HG02938 (cell line): Measurements from ENCODE around the gene MEI1.
"Not testable (repeated sequence)": the region's sequence is repeated elsewhere in the genome, so short reads cannot be mapped to it uniquely, and the experiment has no call there.

Experiments used
- ATAC-seq: cut with Tn5 transposase; IDR thresholded peaks from one replicate; pipeline ENCODE4 v1.9.1; 2021; ENCODE audit warnings: mild to moderate bottlenecking, moderate library complexity; ENCODE audit not compliant: unreplicated experiment

The MEI1 gene

DNA sequence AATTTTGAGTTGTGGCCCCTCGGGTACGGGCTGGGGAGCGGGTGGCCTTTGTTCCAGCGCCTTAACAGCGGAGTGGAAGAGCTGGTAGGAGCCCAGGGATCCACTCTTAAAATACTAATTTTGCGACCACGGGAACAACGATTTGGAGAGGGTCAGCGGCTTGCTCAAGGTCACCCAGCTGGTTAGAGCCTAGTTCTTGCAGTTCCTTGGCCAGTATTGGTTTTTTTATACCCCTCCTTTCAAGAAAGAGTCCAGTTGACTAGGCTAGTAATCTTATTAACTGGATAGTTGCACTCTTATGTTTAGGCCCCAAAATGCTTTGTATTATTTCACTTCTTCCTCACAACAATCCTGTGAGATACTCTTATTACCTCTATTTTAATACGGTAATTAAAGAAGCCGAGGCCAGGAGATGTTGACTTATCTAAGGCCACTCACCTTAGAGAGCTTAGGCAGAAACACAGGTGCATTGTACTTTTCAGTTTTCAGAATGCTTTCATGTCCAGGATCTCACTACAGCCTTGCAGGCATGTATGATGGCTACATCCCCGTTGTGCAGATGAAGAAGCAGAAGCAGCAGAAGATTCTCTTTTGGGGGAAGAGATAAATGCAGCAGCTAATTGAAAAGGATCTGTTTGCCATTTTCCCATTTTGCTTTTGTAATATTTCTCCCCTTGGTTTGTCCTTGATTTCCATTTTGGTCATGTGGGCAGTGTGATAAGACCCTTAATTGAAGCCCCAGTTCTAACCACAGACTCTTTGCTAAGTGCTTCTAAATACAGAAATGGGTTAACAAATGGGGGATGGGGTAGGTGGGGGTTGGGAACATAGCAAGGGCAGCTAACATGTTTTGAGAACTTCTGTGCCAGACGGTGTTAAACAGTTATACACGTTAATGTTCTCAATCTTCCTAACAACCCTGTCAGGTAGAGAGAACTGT is 135.0 kb downstream of the MEI1 start:
- ATAC-seq = no peak

DNA sequence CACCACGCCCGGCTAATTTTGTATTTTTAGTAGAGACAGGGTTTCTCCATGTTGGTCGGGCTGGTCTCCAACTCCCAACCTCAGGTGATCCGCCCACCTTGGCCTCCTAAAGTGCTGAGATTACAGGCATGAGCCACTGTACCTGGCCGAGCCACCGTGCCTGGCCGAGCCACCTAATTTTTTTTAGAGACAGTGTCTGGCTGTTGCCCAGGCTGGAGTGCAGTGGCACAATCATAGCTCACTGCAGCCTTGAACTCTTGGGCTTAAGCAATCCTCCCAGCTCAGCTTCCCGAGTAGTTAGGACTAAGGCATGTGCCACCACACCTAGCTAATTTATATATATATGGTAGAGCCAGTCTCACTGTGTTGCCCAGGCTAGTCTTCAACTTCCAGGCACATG is 136.2 kb downstream of the MEI1 start:
- not testable (repeated sequence) for ATAC-seq

DNA sequence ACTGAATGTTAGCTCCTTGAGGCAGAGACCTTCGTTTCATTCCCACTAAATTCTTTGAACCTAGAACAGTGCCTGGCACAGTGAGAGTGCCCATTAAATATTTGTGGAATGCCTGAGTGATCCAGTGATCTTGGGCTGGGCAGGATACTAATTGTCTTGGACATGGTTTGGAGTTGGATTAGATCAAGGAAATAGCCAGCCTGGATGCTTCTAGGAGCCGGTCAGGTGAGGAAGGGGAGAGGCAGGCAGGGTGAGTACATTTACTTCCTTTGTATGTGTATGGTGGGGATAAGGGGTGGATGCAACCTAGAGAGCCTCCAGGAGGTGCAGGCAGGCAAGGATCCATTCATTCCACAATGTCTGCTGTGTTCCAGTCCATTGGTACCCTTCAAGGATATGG is 137.2 kb downstream of the MEI1 start:
- no peak for ATAC-seq

DNA sequence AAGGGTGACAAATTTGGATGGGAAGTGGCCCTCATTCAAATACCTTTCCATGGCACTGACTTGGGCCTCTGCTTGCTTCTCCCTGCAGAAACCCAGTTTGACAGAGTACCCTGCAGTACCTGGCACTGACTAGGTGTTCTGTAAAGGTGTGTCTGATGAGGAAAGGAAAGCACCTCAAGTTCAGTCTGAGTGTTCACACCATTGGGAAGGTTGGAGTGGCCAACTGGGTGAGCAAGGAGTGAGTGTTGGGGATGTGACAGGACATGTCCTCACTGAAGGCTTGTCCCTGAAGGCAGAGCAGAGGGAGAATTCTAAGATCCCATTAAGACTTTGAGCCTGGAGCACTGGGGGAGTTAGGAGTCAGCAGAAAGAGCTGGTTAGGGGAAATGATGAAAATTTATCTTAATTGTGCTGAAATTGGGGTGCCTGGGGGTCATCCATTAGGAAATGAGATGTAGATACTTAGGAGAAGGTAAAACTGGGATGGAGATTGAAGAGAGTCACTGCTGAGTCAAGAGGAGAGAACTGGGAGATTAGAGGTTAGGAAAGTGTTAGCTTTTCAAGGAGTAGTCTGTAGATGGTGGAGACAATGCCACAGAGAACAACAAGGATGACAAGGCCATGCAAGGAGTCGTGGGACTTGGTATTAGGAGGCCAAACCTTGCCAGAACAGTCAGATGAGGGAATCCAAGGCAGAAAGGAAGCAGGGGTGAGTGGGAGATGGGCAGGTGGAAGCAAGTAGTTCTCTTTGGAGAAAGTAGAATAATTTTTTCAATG is 139.7 kb downstream of the MEI1 start:
- no peak for ATAC-seq

DNA sequence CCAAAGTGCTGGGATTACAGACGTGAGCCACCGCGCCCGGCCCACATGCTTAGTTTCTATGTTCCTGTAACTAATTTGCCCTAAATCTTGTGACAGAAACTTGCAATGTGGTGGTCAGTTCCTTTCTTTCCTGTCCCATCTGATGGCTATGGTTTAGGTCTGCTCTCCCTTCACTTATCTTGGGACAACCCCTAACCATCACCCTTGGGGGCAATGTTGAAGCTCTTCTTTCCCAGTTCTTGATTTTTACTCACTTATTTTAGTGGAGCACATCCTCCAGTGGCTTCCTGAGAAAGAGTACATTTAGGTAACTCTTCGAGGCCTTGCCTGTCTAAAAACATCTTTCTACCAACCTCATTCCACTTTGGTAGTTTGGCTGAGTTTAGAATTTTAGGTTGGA is 140.9 kb downstream of the MEI1 start:
- no peak for ATAC-seq

DNA sequence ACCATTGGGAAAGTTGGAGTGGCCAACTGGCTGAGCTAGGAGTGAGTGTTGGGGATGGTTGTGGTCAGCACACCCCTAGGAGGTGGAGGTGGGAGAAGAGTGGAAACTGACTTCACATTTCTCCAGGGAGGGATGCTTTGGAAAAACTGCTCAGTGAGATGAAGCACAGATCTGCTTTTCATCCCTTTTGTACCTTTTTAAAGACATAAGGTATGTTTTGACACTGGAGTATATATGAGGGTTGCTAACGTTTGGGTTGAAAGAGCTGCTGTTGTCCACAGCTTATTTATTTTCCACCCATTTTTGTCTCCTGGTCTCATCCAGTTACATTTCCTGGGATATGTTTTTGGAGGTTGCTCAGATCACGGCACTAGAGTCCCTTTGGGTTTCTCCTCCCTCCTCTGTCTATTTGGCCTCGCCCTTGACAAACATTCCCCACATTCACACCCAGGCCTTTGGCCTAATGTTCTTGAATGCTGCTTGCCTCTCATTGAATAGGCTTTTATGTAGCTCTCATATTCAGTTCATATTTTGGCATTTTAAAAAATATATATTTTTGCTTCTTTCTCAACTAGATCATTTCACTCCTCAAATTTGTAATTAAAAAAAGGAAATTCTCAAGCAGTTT is 141.9 kb downstream of the MEI1 start:
- no peak for ATAC-seq

DNA sequence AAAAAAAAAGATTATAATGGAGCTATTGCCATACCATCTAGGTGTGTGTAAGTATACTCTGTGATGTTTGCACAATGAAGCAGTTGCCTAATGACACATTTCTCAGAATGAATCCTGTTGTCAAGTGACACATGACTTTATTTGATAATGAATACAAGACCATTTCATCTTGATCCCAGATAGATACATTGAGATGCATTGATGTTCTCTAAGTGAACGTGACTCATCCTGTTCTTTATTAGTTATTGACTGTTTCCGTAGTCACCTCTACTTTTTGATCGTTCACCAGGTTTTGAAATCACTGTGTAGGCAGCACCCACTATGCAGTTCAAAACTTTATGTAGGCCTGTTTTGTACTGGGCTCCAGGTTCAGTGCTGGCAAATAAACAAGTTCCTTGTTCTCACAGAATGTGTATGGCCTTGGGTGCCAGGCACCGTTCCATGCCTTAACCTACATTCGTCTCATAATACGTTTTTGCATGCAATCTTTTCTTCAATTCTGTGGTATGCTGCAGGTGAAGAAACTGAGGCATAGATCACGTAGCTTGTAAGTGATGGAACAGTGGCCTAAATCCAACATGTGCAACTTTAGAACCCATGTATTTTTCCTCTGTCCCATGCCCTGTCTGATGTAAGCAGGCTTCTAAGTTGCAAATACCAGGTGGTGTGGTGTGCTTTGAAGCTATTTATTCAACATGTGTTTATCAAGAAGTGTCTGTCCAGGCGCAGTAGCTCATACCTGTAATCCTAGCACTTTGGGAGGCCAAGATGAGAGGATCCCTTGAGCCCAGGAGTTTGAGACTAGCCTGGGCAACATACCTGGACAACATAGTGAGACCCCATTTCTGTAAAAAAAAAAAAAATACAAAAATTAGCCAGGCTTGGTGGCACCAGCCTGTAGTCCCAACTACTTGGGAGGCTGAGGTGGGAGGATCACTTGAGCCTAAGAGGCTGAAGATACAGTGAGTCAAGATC is 144.0 kb downstream of the MEI1 start:
- no peak for ATAC-seq

DNA sequence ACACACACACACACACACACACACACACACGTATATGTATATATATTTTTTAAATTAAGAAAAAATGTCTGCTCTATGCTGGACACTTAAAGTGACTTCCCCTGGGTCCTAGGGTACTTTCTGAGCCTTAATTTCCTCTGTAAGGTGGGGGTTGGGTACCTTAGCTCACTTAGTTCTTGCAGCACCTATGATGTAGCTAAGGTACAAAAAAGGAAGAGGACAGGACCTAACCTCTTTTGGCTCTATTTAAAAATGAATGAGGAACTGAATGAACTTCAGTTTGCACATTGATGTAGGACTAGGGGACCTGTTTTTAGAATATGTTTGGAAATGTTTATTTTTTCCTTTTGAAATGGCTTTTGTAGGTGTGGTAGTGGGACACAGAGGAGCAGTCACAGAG is 144.7 kb downstream of the MEI1 start:
- ATAC-seq = no peak

DNA sequence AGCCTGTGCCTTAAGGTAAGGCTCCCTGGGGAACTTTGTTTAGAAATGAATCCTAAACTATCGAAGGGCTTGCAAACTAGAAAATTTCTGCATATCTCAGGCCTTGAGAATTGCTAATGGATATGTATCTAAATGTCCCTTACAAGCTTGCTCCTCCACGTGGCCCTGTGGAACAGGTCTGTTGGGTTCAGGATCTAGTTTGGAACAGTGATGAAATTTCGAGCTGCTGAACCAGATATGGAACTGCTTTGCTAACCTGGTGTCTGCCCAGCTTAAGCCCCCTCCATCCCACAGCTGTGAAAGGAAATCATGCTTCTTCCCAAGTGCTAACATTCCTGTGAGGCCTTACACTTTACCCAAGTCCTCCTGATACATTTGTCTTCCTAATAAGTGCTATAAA is 145.2 kb downstream of the MEI1 start:
- ATAC-seq = no peak

DNA sequence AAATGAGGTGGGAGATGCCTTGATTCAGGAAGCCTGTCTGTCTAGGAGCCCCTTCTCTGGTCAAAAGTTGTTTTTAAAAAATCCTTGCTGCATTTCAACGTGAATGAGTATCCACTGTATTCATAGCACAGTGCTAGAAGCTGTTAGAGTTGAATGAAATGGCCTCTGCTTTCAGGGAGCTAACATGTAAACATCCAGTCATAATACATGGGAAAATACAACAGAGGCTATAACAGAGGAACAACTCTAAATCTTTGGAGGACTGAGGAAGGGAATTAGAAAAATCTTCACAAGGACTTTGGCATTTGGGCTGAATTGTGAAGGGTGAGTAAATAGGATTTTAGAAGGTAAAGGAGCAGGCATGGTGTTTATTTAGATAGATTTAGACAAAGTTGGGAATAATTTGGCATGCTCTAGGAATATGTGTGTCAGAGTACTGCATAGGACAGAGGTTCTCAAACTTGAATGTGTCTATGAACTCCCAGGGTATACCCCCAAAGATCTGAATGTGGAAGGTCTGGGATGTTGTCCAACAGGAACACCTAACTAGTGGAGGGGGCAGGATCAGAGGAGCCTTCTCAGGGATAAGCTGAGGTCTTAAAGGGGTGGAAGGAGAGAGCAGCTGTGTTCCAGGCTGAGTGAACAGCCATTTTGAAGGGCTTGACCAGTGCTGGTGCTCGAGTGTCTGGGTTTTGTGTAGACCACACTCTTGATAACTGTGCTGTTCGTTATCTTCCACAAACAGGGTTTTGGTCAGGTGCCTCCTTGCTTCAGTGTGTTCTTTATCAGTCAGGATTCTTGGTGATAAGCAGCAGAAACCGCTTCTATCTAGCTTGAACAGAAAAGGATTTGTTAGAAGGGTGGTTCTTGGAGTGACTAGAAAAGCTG is 146.3 kb downstream of the MEI1 start:
- ATAC-seq = no peak

DNA sequence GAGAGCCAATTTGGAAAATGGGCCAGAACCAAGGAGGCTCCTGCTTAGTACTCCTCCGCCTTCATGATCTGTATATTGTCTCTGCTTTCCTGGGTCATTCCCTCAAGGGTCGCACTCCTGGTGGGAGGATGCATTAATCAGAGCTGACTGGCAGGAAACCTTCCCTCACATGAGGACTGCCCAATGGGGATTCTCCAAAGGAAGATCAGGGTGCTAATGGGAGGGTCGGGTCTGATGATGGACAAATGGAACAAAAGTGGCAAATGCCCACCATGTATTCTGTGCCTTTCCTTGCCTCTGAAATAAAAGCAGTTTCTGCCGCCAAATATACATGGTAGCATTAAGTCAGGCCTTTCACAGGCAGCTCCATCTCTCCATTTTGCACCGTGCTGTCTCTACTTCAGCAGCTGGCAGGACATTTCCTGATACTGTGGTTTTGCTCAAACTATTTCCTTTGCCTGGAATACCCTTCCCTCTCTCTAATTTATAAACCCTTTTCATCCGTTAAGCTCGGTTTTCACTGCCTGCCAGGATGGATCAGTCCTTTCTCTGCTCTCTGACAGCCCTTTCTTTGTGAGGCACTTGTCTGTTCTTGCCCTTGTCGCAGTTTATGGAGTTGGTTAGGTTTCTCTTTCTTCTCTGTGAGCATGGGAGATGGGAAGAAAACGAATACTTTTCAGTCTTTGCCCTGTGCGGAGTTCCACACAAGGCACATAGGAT is 147.1 kb downstream of the MEI1 start:
- no peak for ATAC-seq

DNA sequence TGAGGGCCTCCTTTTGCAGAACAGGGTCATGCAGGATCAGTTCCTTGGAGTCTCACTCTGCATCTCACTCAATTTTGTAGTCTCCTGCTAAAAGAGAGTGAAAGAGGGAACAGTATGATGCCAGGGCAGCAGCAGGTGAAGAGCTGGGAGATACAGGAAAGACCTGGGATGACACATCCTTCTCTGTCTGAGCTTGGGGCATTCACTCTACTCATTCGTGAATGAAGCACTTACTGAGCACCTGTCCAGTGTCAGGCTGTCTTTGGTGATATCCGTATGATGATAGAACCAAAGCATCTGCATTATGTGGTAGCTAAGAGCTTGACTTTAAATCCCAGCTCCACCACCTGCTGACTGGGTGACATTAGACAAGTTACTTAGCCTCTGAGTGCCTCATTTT is 148.0 kb downstream of the MEI1 start:
- ATAC-seq = no peak

DNA sequence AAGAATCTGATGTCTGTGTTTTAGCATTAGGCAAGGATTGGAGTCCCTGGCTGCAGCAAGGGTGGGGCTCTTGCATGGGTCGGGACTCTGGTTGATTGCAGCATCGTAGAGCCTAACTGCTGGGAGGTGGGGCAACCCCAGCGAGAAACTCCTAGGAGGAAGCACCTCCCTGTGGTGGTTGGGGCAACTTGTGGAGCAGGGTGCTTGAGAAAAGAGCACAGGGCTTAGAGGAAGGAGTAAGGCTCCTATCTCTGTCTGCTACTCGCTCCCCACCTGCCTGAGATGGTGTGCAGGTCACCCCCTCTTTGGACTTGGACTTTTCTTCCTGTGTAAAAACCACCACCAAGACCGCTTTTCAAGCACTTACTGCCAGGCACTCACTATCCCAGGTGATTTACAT is 149.2 kb downstream of the MEI1 start:
- ATAC-seq = no peak
